Thymus (tissue), 11 donors: ENCODE results near the gene CDX1. TPM values are rescaled to one million over a fixed set of nuclear protein-coding genes. Genes with fewer than 3 reads are reported as not detected.

Experiments used
- DNase-seq, 9 donors: peaks; one replicate each; pipeline ENCODE4 v3.0.0-alpha.2; 2013; ENCODE audit warnings: low spot score in 9 of 9, low read depth in 6 of 9, missing footprints in 1 of 9
- H3K27ac ChIP-seq, 2 donors: one replicate each; pipeline ENCODE4 v1.5.1; 2013; ENCODE audit warnings: control low read depth in 1 of 2, low read depth in 1 of 2, low read length in 1 of 2, mild to moderate bottlenecking in 1 of 2, moderate library complexity in 1 of 2
- H3K27me3 ChIP-seq, 2 donors: one replicate each; pipeline ENCODE4 v1.5.1; 2013; ENCODE audit warnings: low read length in 1 of 2; ENCODE audit not compliant: control insufficient read depth in 2 of 2, insufficient read depth in 1 of 2
- H3K36me3 ChIP-seq, 2 donors: one replicate each; pipeline ENCODE4 v1.5.1; 2013; ENCODE audit warnings: low read length in 1 of 2, mild to moderate bottlenecking in 1 of 2, moderate library complexity in 1 of 2; ENCODE audit not compliant: control insufficient read depth in 2 of 2, insufficient read depth in 2 of 2
- H3K4me1 ChIP-seq, 2 donors: one replicate each; pipeline ENCODE4 v1.5.1; 2013; ENCODE audit warnings: low read length in 2 of 2; ENCODE audit not compliant: control insufficient read depth in 2 of 2, insufficient read depth in 2 of 2
- H3K4me3 ChIP-seq, 2 donors: one replicate each; pipeline ENCODE4 v1.5.1; 2013; ENCODE audit warnings: low read length in 2 of 2, control low read depth in 1 of 2, mild to moderate bottlenecking in 1 of 2
- H3K9me3 ChIP-seq, 2 donors: one replicate each; pipeline ENCODE4 v1.5.1; 2013; ENCODE audit warnings: low read length in 1 of 2, mild to moderate bottlenecking in 1 of 2; ENCODE audit not compliant: control insufficient read depth in 2 of 2, insufficient read depth in 1 of 2
- WGBS: extraction: QIAGEN DNeasy Blood & Tissue Kit; methylation state at CpG from one replicate; pipeline ENCODE4 v1.1.7; 2013; 5-methylcytosine and 5-hydroxymethylcytosine counted together
- polyA plus RNA-seq: library from polyadenylated mRNA; stranded (reverse); fragments of 200-250 nt; gene quantifications from one replicate; pipeline ENCODE4 v1.2.3, GENCODE V29; 2013
- total RNA-seq: library from RNA; stranded (reverse); fragments of 120-200 nt; gene quantifications from one replicate; pipeline ENCODE4 v1.2.4, GENCODE V29; 2013
- donor health status: healthy.

CDX1 gene
- total and polyA plus RNA-seq, 2 donors: 0.85 to 1.3 TPM

DNA sequence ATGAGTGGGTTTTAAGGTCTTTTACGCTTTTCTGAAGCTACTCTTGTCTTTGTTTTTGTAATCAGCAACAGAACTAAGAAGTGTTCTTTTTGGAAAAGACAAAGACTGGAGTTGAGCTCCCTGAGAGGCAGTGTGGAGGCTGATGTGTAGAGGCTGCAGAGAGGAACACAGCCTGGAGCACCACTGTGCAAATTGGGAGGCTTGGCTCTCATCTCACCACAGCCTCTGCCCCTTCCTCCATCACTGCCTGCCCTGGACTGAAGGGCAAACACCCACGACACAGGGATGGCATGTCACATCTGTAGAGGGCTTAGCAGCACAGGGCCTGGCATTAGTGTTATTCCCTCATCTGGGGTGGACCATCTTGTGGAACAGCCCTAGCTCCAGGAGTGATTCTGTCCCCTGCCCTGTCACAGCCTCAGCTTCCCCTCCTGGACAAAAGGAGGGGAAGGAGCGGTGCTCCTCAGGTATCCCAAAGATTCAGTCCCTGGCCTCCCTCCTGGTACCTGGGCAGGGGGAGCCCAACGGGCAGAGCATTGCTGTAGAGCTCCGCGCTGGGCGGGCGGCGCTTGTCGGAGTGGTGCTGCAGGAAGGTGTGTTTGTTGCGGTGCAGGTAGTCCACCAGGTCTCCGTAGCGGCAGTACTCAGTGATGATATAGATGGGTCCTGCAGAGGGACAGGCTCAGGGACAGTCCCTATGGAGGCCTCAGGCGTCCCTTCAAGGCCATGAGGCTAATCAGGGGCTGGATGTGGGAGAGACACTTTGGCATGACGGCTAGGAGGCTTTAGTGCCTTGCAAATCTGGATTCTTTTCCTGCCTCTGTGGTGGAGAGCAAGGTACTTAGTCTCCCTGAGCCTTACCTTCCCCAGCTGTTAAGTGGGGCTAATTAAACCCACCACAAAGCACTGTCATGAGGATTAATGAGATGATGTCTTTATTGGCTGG, 43.8 kb upstream of the CDX1 start:
- Histone ChIP-seq H3K27me3 (no peaks in the 10 kb centered on the region), H3K27ac (no peak overlapping the region), H3K4me3 (no peak overlapping the region), H3K36me3 (no peaks in the 10 kb centered on the region), H3K4me1 (no peaks in the 10 kb centered on the region), H3K9me3 (no peaks in the 10 kb centered on the region)
- no peak for DNase-seq
- 96% methylated on average over 15 of the region's 15 CpGs for WGBS

DNA sequence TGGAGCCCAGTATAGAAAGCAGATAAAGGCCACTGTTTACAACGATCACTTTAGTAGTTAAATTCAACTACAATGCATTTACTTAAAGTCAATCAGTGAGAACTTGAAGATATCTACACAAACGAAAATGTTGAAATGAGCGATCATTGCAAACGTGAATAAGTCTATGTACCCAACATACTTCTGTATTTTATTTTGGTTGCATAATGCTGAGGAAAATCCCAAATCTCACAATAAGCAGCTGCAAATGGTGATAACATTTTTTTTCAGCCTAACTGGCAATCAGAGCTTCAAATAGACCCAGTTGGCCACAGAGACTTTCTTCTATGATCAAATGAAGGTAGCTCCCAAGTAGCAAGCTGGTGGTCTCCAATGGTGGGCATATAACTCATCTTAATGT, 43.0 kb upstream of the CDX1 start:
- 89% methylated on average over 4 of the region's 4 CpGs for WGBS
- Histone ChIP-seq H3K4me1 (no peaks in the 10 kb centered on the region), H3K27ac (no peak overlapping the region), H3K4me3 (no peak overlapping the region), H3K36me3 (no peaks in the 10 kb centered on the region), H3K27me3 (no peaks in the 10 kb centered on the region), H3K9me3 (no peaks in the 10 kb centered on the region)
- DNase-seq: no peak

DNA sequence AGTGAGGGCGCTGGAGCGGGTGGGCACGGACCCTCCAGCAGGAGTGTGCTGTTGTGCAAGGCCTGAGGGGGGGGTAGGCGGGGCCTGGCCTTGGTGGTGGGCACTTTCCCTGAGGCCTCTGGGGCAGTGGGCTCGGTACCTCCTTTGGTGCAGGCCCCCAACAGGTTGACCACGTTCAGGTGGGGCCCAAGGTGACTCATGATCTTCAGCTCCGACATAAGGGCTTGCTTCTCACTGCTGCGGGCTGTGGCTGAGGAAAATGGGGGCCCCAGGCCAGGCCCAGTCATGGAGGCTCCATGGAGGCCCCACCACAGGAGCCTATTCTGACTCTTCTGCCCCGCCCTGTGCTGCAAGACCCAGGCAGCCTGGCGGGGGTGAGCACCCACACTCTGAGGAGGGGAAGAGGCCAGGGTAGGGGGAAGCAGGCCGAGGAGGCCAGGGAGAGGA, 42.4 kb upstream of the CDX1 start:
- Histone ChIP-seq H3K4me3 (no peak overlapping the region), H3K27ac (no peak overlapping the region), H3K36me3 (no peaks in the 10 kb centered on the region), H3K9me3 (no peaks in the 10 kb centered on the region), H3K27me3 (no peaks in the 10 kb centered on the region), H3K4me1 (no peaks in the 10 kb centered on the region)
- 91% methylated on average over 11 of the region's 11 CpGs for WGBS
- DNase-seq: no peak

DNA sequence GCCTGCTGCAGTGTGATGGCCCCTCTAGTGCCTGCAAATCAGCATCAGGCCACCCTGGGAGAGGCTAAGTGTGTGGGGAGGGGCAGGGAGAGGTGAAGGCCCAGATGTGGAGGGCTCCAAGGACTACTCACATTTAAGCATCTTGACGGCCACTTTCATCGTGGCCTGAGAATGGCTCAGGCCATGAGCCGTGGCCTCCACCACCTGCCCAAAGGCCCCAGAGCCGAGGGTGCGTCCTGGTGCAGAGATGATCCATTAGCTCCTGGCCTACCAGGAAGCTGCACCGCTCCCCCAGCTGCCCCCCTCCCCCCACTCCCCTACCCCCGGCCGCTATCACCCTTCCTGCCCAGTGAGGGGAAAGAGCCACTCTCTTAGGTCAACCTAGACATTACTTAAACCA, 42.0 kb upstream of the CDX1 start:
- Histone ChIP-seq H3K9me3 (no peaks in the 10 kb centered on the region), H3K4me3 (no peak overlapping the region), H3K4me1 (no peaks in the 10 kb centered on the region), H3K27me3 (no peaks in the 10 kb centered on the region), H3K27ac (no peak overlapping the region), H3K36me3 (no peaks in the 10 kb centered on the region)
- no peak for DNase-seq
- 93% methylated on average over 8 of the region's 8 CpGs for WGBS

DNA sequence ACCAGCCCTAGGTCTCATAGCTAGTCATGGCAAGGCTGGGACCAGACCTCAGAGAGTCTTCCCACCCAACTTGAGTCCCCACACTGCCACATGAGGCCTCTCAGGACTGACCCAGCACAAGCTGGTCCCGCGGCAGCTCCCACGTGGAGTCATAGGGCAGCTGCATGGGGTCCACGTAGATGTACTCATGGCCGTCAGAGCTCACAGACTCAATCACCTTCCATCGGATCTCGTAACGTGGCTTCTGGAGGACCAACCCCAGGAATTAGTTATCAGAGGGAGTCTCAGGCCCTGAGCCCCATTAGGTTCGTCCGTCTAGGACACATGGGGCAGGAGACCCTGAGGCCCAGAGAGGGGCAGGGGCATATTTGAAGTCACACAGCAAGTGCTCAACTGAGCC, 41.2 kb upstream of the CDX1 start:
- Histone ChIP-seq H3K4me3 (no peak overlapping the region), H3K36me3 (no peaks in the 10 kb centered on the region), H3K27ac (no peak overlapping the region), H3K27me3 (no peaks in the 10 kb centered on the region), H3K4me1 (no peaks in the 10 kb centered on the region), H3K9me3 (no peaks in the 10 kb centered on the region)
- WGBS: 97% methylated on average over 10 of the region's 10 CpGs
- DNase-seq: no peak

DNA sequence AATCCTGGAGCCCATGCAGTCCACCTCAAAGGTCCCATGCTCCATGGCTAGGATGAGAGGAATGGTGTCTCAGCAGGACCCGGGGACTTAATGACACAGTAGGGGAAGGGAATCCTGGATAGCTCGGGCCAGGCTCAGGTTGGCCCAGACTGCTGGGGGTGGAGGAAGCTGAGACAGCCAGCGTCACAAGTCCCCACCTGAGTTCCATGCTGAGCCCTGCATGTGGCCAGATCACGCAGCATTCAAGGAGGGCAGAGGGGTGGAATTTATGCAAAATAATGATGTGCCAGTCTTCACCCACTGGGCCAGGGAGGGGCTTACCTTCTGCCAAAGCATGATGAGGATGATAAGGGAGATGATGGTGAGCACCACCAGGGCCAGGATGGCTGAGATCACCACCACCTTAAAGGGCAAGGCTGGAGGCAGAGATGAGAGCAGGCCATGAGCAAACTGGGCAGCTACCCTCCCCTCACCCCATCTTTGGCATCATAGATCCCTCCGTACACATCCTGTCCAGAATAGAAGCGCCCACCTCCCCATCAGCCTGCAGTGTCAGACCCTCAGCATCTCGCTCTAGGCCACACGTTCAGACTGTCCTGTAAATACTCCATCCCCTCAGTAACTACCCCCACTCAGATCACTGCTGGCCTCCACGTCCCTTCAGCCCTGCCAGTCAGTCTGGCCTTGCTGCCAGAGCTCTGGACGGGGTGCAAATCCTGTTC, 40.2 kb upstream of the CDX1 start:
- no peaks in the 10 kb centered on the region for H3K9me3 ChIP-seq
- WGBS: 91% methylated on average over 10 of the region's 10 CpGs
- no peaks in the 10 kb centered on the region for H3K4me1 ChIP-seq
- no peaks in the 10 kb centered on the region for H3K36me3 ChIP-seq
- no peak overlapping the region for H3K4me3 ChIP-seq
- no peaks in the 10 kb centered on the region for H3K27me3 ChIP-seq
- no peak overlapping the region for H3K27ac ChIP-seq
- DNase-seq: no peak

DNA sequence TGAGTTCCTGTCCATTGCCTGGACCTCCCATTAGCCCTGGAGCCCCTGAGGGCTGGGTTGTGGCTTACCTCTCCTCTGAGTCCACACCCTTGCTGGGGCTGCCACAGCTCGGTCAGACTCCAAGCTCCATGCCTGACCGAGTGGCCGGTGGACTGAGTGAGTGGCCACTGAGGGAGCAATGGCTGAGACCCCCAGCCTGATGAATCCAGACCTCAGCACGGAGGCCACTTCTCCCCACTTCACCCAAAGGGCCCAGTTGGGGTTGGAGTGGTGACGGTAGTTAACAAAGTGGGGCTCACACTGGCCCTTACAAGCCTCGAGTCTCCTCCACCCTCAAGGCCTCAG, 39.7 kb upstream of the CDX1 start:
- no peaks in the 10 kb centered on the region for H3K4me1 ChIP-seq
- no peak overlapping the region for H3K4me3 ChIP-seq
- H3K27me3 ChIP-seq: no peaks in the 10 kb centered on the region
- no peaks in the 10 kb centered on the region for H3K36me3 ChIP-seq
- 96% methylated on average over 6 of the region's 6 CpGs for WGBS
- no peak overlapping the region for H3K27ac ChIP-seq
- no peak for DNase-seq
- no peaks in the 10 kb centered on the region for H3K9me3 ChIP-seq

DNA sequence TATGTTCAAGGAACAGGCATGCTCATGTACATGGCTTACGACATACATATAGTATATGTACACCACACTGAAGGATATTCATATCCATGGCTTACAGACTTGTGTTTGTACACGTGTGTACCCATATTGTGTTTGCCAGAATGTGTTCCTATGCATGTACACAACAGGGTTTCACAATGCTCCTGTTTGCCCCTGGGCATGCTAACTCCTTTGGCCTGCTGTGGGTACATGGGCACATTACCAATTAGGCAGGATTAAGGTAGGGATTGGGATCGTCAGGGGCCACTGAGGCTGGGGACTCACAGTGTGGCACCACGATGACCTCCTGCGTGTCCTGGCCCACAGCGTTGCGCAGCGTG, 37.1 kb upstream of the CDX1 start:
- no peaks in the 10 kb centered on the region for H3K9me3 ChIP-seq
- no peaks in the 10 kb centered on the region for H3K36me3 ChIP-seq
- no peak for DNase-seq
- H3K27me3 ChIP-seq: no peaks in the 10 kb centered on the region
- 93% methylated on average over 8 of the region's 8 CpGs for WGBS
- H3K4me1 ChIP-seq: no peaks in the 10 kb centered on the region
- no peak overlapping the region for H3K4me3 ChIP-seq
- H3K27ac ChIP-seq: no peak overlapping the region

DNA sequence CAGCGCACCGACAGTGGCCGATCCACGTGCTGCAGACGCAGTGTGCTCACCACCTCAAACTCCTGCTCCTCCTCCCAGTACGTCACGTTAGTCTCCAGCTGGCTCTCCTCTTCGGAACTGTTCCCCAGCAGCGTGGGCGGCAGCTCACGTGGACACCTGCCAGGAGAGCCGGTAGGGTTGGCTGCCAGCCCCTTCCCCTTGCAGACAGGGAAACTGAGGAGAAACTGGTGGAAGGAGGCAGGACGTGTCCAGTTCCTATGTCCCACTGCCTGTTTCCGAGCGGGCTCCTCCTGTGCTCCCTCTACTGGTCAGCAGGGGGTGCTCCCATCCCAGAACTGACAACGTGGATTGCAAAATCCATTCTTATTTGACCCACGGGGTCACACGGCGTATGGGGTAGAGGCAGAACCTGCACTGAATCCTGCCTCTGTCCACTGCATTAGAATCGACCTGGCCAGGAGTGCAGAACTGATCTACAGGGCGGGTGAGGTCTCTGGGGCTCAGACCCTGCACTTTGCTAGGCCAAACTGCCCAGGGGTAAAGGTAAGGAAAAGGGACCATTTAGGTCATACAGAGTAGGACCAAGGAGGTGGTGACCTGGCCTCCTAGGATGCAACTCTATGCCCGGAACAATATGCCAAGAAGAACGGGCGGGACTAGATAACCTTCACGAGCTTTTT, 36.6 kb upstream of the CDX1 start:
- no peaks in the 10 kb centered on the region for H3K9me3 ChIP-seq
- WGBS: 63% methylated on average over 25 of the region's 25 CpGs
- H3K27ac ChIP-seq: no peak overlapping the region
- H3K27me3 ChIP-seq: no peaks in the 10 kb centered on the region
- H3K4me3 ChIP-seq: no peak overlapping the region
- H3K4me1 ChIP-seq: no peaks in the 10 kb centered on the region
- DNase-seq: peak in 3 of 9 donors; percentile 13 to 49 (median 37)
- H3K36me3 ChIP-seq: no peaks in the 10 kb centered on the region
